ENCODE measurements around the gene ITGA1.

ITGA1 gene

GRCh38 chr5:52773342-52773741 lies 14.4 kb upstream of the ITGA1 start:
- no peak for DNase-seq

GRCh38 chr5:52774005-52774410 lies 13.7 kb upstream of the ITGA1 start:
- no peak for DNase-seq

GRCh38 chr5:52776116-52776515 lies 11.6 kb upstream of the ITGA1 start:
- DNase-seq: no peak

GRCh38 chr5:52777186-52777585 lies 10.5 kb upstream of the ITGA1 start:
- no peak for DNase-seq

GRCh38 chr5:52778781-52779180 lies 8.9 kb upstream of the ITGA1 start:
- DNase-seq: no peak

- no peak for DNase-seq
These were observed 8.5 kb upstream of the ITGA1 start for GRCh38 chr5:52779213-52779612.

GRCh38 chr5:52783226-52783959 lies 4.3 kb upstream of the ITGA1 start:
- no peak for DNase-seq

GRCh38 chr5:52784737-52785136 lies 3.0 kb upstream of the ITGA1 start:
- no peak for DNase-seq

- DNase-seq: no peak
These were observed 1.3 kb upstream of the ITGA1 start for GRCh38 chr5:52786391-52786790.

- no peak for DNase-seq
These were observed 642 bp upstream of the ITGA1 start for GRCh38 chr5:52786949-52787599.

- DNase-seq: no peak
These were observed 747 bp downstream of the ITGA1 start for GRCh38 chr5:52788505-52788821.

- DNase-seq: no peak
These were observed 1.7 kb downstream of the ITGA1 start for GRCh38 chr5:52789378-52789777.

GRCh38 chr5:52789851-52790250 lies 2.1 kb downstream of the ITGA1 start:
- no peak for DNase-seq

GRCh38 chr5:52791366-52791765 lies 3.6 kb downstream of the ITGA1 start:
- no peak for DNase-seq

- DNase-seq: no peak
These were observed 6.8 kb downstream of the ITGA1 start for GRCh38 chr5:52794519-52794918.

- DNase-seq: no peak
These were observed 8.3 kb downstream of the ITGA1 start for GRCh38 chr5:52796031-52796430.

- no peak for DNase-seq
These were observed 8.9 kb downstream of the ITGA1 start for GRCh38 chr5:52796516-52797103.

GRCh38 chr5:52798938-52799337 lies 11.2 kb downstream of the ITGA1 start:
- DNase-seq: no peak

GRCh38 chr5:52799358-52799982 lies 11.8 kb downstream of the ITGA1 start:
- DNase-seq: no peak

GRCh38 chr5:52799983-52800393 lies 12.3 kb downstream of the ITGA1 start:
- DNase-seq: peak; percentile 91

- peak; percentile 35 for DNase-seq
These were observed 12.9 kb downstream of the ITGA1 start for GRCh38 chr5:52800394-52801213.

GRCh38 chr5:52801329-52801728 lies 13.6 kb downstream of the ITGA1 start:
- DNase-seq: no peak

All from T-helper 9 cell (primary cell).